ENCODE measurements around the gene SERINC5.

- TF ChIP-seq CTCF (IDR thresholded peaks at IDR 0.05) = no peak
- no peak for TF ChIP-seq POLR2A (IDR thresholded peaks at IDR 0.05)
Observed at GRCh38 chr5:80114860-80115259, 141.0 kb downstream of the SERINC5 start.

Data from body of pancreas (tissue), 4 donors.